Activated CD4-positive, alpha-beta T cell treated with anti-CD3 and anti-CD28 coated beads, Interleukin-2, amount 50 U/mL, for 4 hours (primary cell): ENCODE results near the gene TSPAN31.

ENCODE experiments used
- DNase-seq, 2 experiments: peaks; one replicate each; pipeline ENCODE4 v3.0.0-alpha.2; 2020

TSPAN31 gene

DNA sequence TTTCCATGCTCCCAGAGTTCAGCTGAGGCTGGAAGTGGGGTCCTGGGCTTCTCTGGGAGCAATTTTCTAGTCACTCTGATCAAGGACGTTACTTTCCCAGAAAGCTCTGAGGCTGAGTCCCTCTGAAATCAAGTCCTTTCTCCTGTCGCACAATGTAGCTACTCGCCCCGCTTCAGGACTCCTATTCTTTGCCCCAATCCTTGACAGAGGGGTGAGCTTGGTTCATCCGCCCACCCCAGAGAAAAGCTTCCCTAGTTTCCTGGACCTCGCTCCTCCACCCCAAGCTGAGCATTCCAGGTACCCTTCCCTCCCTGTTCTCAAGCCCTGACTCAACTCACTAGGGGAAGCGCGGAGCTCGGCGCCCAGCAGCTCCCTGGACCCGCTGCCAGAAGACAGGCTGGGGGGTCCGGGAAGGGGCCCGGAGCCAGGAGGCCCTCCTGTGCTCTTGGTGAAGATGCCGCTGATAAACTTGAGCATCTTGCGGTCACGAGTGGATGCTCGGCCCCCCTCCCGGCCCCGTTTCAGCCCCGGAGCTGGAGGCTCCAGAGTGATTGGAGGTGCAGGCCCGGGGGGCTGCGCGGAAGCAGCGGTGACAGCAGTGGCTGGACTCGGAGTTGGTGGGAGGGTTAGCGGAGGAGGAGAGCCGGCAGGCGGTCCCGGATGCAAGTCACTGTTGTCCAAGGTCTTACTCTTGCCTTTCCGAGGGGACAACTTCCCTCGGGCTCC is 7.9 kb upstream of the TSPAN31 start:
- DNase-seq = no peak

DNA sequence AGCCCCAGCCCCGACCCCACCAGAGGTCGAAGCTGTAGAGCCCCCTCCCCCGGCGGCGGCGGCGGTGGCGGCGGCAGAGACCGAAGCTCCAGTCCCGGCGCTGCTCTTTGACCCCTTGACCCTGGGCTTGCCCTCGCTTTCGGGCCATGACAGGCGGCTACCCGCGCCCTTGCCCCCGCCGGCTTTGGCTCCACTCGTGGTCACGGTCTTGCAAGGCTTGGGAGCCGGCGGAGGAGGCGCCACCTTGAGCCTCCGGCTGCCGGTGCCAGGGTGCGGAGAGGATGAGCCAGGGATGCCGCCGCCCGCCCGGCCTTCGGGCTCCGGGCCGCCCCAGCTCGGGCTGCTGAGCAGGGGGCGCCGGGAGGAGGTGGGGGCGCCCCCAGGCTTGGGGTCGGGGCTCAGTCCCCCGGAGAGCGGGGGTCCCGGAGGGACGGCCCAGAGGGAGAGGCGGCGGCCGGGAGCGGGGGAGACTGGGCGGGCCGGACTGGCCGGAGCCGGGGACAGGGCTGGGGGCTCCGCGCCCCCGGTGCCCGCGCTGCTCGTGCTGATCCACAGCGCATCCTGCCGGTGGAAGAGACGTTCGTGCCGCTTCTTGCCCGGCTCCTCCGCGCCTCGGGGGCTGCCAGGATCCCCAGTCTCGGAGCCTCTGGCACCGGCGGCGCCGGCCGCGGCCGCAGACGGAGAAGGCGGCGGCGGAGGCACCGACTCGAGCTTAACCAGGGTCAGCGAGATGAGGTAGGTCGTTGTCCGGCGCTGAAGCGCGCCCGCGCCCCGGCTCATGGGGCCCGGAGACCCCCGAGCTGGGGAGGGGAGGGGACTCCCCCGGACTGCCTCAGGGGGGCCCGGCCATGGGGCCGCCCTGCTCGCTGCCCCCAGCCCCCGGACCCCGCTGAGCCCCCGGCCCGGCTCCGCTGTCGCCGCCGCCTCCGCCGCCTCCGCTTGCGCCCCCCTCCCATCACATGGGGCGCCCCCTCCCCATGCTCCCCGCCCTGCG is 7.1 kb upstream of the TSPAN31 start:
- DNase-seq = no peak

DNA sequence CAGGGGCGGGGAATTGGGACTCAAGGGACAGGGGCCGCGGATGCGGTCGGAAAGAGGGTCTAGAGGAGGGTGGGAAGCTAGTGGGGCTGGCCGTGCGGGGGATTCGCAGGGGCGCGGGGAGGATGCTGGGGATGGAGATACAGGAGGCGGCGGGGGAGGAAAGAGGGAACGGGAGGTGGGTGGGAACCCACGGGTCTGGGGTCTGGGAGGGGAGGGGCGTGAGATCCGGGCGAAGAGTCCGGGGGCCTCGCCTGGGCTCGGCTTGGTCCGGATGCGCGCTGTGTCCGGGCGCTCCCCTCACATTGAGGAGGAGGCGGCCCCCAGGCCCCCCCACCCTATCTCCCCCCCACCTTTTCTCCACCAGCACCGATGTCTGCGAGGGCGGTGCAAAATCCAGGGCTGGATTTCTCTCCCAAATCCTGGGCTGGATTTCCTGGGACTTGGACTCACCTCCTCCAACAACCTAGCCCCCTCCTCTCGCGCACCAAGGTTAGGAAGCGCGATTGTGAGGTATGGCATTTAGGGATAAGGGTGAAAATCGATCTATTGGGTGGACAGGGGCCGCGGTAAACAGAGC is 6.1 kb upstream of the TSPAN31 start, which contains the start of gene AGAP2:
Gene AGAP2 (minus strand): TSS at position 82 of the 577 bp plus-strand sequence. CDS start 496 bp downstream, outside the sequence.
- DNase-seq = no peak

DNA sequence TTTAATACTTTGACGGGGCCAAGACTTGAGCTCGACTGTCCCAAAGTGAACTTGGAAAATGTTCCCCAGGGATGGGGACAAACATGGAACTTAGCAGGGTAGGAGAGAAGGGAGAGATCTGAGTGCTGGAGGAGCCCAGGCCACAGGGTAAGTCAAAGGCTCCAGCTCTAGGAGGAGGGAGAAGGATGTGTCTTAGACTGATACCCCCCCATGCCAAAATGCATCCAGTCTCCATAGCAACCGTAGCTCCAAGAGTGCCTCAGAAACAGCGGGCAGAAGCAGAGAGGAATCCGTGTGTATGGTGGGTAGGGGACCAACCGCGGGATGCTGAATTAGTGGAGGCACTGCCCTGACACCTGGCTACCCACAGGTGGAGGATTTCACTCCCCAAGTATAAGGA is 5.5 kb upstream of the TSPAN31 start:
- DNase-seq = no peak

DNA sequence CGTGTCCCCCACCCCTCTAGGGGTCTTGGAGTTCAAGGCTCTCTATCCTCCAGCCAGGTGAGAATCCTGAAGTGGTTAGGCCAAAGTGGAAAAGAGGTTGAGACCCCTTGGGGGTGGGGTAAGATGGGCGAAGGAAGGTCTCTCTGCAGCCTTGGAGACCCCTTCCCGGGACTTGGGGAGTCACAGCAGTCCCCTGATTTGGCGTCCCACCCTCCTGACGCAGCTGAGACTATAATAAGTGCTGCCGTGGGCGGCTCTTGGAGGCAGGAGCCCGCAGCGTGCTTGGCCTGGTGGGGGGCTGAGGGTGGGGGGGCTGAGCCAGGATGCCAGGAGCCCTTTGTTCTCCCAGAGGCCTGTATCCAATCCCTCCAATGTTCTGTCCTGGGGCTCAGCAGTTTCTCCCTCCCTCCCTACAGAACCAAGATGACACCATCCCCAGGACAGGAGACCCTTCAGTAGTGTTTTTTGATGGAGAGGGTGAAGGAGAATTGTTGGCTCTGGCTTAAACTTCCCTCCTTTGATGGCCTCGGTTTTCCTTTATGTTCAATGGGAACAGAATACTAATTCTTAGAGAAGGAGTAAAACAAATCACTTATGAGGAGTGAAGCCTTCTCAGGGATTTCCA is 4.8 kb upstream of the TSPAN31 start:
- DNase-seq = no peak

DNA sequence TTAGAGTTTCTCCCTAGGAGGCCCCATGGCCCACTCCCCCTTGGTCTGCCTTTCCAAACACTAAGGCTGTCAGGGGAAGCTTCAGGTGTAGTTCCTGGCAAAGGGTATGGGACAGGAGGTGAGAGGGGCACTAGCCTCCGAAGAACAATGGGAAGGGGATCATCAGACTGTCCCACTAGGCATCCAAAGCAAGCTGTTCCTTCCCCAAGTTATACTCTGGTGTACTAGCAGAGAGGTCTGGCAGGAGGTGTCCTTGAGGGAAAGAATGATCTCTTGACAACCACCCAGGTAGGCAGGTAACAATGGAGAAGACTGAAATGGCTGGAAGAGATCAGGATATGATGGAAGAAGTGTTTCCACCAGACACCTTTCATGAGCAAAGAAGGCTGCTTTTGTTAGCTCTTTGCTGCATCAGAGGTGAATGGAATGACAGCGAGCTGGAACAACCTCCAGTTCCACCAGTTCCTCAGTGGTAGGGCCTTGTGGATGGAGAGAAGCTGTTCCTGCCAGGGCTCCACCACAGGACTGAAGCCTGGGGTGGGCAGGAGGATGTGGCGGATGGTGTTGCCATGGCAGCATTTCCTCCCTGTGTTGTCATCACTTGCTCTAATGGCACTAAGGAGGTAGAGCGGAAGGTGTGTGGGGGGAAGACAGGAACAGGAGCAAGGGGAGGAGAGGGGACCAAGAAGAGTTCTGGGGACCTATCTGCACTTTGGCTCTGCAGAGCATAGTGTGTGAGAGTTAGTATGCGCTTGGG is 4.0 kb upstream of the TSPAN31 start:
- DNase-seq = peak; percentile 61 to 66

DNA sequence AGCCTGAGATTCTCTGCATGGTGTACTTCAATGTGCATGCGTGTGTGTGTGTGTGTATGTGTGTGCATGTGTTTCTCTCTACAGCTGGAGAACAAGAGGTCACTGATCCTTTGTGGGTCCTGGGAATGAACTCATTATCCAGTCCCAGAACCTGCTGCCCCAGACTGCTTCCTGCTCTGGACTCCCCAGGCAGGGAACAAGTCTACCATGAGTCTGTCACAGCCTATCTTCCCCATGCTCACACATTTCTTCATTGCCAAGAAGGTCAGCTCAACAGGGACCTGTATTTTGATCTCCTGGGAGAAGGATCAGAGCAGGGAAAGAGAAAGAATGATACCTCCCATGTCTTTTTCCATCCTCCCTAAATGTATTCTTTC is 3.4 kb upstream of the TSPAN31 start:
- DNase-seq = no peak

DNA sequence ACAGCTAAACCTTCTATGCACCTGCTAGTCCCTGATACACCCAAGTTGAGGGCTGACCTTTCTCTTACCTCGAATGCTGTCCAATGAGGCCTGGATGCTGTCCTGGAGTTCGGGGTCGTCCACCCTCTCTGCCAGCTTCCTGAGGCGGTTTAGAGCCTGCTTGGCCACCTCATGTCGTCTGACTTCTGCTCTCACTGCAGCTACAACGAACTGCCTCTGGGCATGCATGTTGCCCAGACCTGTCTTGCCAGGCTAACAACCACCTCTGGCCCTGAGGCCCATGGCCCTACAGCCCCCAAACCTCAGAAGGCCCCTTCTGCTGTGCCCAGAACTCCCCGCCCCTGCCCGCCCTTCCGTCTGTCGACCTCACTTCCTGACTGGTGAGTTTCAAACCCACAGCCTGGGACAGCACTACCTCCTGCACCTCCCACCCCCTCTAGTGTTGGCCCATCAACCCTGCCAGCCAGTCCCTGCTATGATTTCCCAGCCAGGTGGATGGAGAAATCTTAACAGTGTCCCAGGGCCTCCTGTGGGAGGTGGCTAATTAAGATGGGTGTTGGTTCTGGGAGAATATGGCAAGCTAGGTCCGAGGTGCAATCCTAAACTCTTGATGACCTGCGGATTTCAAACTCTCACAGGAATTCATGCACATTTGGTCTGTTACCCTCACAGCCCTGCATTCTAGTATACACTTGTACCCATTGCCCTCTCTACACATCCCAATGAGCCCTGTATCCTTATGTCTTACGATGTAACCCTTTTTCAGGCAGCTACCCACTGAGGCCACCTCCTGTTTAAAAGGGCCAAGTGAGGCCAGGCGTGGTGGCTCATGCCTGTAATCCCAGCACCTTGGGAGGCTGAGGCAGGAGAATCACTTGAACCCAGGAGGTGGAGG is 2.7 kb upstream of the TSPAN31 start:
- DNase-seq = peak; percentile 71

DNA sequence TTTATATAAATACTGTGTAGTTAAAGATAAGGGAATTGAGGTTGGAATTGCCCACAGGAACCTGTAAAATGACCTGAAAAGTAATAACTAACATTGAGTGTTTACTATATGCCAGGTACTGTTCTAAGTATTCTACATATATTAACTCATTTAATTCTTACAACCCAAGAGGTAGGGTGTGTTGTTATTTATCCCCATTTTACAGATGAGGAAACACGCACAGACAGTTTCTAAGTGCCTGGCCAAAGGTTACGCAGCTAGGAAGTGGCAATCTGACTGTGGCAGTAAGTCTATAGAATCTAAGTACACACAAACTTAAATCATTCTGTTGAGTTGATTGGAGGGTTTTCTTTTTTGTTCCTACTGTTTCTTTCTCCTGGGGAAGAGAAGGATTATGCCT is 1.1 kb upstream of the TSPAN31 start:
- no peak for DNase-seq

DNA sequence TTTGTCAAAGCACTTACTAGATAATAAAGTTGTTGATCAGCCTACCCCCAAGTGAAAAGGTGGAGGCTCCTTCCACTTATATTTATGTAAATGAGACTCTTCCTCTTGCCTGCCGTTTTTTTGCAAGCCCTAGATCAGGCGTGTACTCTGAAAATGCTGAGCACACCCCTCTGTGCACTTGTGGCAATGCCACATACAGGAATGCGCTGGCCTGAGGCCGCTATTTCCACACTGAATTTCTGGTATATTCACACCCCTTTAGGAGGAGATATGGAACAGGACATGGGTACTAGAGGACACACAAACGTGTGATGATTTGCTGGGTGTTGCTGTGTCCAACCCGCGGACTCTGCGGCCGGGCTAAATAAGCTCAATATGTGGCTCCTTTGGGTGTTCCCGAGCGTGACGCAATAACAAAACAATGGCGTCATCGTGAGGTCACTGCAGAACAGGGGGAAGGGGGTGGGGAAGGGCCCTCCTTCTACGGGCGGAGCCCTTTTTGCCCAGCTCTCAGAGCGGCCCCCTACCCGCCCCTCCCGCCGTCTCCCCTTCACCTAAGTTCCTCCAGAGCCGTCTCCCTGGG is 554 bp upstream of the TSPAN31 start:
- peak; percentile 59 to 61 for DNase-seq

DNA sequence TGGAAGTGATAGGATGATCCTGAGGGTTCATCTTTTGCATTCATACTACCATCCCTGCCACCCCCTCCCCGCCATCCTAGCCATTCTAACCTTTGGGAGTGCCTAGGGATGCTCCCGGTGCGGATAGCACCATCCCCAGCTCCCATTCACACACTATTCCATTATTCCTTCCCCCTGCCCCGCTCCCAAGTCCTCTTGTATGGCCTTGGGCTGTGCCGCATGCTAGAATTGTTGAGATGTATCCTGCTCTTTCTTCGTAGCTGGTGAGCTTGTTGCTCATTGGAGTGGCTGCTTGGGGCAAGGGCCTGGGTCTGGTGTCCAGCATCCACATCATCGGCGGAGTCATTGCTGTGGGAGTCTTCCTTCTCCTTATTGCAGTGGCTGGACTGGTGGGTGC is 644 bp downstream of the TSPAN31 start:
- DNase-seq = no peak

DNA sequence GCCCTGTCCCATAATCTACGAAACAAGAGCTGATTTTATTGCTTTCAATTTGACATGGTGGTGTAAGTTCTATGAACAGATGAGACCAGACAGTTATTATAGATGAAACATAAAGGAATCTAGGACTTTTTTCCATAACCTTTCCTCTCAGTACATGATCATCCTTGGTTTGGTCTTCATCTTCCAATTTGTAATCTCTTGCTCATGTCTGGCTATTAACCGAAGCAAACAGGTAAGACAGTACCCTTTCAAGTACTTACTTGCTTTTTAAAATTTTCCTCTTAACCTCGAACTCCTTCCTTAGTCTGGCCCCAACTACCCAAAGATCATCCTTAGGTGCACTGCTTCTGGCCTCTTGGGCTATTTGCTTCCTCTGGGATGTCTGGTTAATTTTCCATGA is 1.2 kb downstream of the TSPAN31 start:
- no peak for DNase-seq

DNA sequence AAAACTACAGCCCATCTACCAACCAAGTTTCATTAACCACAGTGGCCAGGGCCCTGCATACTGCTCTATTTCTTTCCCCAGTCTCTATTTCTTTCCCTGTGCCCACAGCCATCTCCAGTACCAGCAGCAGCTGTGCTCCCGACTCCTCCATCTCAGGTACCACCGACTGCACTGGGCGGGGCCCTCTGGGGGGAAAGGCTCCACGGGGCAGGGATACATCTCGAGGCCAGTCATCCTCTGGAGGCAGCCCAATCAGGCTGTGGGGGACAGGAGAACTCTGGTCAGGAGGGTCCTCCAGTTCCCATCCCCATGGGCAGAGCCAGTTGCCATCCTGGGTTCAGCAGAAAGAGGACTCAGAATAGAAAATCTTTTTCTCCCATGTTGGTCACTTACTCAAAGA is 4.2 kb downstream of the TSPAN31 start:
- DNase-seq = no peak

DNA sequence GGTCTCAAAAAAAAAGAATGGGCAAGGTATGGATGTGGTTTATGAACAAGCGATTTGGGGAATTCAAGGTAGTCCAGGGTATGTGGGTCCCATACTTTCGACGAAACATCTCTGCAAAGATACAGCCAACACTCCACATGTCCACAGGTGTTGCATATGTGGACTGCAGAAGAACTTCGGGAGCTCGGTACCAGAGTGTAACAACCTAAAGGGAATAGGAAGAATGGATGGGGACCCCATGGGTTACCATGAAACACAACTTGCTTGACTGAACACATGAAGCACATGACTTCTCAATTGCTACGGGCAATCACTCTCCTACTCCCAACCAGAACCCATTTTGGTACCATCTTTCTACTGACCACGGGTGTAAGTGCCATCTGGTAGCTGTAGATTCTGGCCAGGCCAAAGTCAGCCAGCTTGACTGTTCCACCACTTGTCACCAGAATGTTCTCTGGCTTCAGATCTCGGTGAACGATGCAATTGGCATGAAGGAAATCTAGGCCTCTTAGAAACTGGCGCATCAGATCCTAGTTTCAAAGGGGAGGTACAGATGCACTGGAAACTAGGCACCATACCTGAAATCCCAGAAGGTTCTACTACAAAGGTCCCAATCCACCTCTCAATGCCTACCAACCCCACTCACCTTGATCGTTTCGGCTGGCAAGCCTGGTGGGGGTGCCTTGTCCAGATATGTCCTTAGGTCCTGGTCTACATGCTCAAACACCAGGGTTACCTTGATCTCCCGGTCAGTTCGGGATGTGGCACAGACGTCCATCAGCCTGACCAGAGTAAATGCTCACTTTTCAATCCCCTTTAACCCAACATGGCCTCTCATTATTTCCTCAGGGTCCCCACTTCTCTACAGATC is 6.0 kb downstream of the TSPAN31 start:
- no peak for DNase-seq

DNA sequence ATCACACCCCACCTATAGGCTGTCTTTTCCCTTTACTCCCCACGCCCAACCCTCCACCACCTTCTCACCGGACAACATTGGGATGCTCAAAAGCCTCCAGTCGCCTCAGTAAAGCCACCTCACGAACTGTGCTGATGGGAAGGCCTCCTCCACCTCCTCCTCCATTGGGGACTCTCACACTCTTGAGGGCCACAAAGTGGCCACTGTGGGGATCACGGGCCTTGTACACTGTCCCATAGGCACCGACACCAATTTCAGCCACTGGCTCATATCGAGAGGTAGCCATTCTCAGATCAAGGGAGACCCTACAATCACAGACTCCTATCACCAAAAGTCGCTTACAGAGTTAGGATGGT is 6.6 kb downstream of the TSPAN31 start:
- no peak for DNase-seq

DNA sequence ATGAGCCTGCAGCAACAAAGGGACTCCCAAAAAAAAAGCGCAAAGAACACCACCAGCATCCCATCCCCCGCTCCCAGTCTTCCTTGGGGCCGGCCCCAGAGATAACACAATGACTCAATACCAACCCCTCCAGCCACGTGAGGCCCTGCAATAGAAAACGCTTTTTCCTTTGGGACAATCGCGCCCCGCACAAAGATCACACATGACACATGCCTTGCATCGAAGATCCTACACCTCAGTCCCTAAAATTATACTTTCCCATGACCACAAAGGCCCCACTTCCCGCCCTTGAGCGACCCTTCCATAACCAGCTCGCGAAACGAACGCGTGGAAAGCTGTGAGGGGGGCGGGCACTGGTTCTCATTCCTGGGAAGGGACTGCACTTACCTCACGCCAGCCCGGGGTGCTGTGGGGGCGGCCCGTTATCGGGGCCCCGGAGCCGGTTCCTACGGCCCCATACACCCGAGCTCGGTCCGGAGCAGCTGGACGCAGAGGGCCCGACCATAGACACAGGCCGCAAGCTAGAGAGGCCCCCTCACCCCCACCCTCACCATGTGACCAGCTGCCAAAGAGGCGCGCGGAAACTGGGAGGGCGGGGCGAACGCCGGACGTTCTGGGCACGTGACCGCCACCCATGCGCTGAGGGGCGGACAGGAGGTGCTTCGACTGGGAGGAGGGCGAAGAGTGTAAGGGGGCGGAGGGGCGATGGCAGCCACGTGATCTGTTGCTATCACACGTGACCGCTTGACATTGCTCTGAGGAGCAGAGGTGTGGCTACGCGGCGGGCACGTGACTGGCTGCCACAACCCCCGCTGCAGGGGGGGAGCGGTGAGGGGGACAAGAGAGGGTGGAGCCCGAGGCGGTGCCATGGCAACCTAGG is 7.2 kb downstream of the TSPAN31 start, which contains the start of gene CDK4:
Gene CDK4 (minus strand): TSS at position 523 of the 880 bp plus-strand sequence. CDS start 593 bp downstream, outside the sequence.
- peak; percentile 97 to 98 for DNase-seq

DNA sequence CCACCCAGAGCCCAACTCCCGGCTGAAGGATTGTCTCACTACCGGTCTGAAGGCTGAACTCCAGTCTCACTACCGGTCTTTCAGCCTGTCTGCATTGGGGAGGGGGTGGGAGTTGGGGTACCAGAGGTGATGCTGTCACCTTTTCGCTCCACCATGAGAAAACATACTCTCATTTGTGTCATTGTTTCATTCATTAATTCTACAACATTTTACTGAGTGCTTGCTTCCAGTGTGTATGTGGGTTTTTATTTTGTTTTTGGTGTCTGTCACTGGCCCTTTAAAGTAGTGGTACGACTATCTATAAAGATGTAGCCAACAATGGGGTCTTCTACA is 7.8 kb downstream of the TSPAN31 start:
- no peak for DNase-seq

DNA sequence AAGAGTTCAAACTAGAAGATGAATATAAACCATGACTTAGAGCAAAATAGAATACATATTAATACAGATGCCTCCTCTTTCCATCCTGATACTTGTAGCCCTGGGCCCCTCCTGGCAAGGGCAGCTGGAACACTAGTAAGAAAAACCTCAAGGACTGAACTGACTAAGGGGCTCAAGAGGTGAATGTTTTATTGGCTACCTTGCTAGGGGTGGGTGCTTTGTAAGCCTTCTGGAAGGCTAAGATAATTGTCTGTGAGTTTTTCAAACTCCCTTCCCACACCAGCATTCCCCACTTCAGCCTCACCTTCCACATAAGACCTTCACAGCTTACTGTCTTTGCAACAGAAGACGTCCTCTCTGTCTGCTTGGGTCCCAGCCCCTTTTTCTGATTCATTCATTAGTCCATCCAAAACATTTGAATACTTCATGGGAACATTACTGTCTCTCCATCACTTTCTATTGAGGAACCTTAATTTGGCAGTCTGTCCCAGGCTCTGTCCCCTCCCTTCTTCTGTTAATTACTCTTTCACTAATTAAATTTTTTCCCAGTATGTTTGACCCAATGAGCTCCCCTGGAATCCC is 9.0 kb downstream of the TSPAN31 start:
- DNase-seq = no peak
